Tibial nerve (tissue), 4 donors: ENCODE results near the gene MTX2.
"Not testable (repeated sequence)": the region's sequence is repeated elsewhere in the genome, so short reads cannot be mapped to it uniquely, and the experiment has no call there.

Source experiments
- CTCF ChIP-seq, 5 experiments: fragments of 200-600 bp in 3 of 5; fragments of 450-650 bp in 2 of 5; sonication (generic) in 3 of 5; IDR thresholded peaks; one replicate each; pipeline ENCODE4 v1.5.1; 2016 to 2019; ENCODE audit warnings: antibody characterized with exemption in 5 of 5, mild to moderate bottlenecking in 3 of 5, moderate library complexity in 2 of 5
- EP300 ChIP-seq, 2 donors: sonication (generic); formaldehyde crosslinking; IDR thresholded peaks; one replicate each; pipeline ENCODE4 v1.6.1; 2017; ENCODE audit warnings: antibody characterized with exemption in 2 of 2, mild to moderate bottlenecking in 1 of 2

- TF ChIP-seq CTCF, EP300 (IDR thresholded peaks at IDR 0.05): not testable (repeated sequence)
Observed at GRCh38 chr2:176373155-176373554, 103.9 kb downstream of the MTX2 start.
